ENCODE data around the gene MAD1L1.

DNA sequence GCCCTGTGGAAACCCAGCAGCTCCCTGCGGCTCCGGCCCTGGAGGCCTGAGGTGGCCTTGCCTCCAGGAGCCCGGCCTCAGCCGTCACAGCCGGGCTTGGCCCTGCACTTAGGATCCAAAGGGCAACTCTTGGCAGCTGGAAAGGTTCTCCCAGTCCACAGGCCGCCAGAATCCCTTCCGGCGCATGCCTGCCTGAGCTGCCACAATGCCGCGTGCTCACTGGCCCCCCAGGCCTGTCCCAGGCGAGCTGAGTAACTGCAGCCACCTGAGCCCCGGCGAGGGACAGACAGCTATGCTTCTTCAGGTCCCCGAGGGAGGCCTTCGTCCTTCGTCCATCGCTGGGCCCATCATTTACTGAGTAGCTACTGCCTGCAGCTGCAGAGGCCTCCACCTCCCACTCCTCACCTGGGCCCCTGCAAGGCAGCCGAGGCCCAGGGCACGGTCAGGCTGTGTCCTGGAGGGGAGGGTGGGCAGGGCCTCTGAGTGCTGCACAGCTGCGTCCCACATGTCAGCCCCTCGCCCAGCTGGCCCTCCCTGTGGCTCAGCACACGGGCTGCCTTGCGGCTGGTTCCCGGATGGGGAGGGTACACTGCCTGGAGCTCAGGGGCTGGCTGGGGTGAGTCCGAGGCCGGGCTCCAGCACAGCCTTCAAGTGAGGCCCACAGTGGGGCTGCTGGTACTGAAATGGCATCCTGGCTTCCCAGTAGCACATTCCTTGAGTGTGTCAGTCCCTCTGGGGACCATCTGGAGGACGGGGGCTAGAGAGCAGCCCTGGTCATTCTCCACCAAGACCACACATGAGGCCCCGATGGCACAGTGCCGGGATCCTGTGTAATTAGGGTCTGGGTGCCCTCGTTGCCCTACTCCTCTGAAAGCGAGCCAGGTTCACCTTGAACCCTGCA is 390.2 kb downstream of the MAD1L1 start:
- TF ChIP-seq, protein P1, sequence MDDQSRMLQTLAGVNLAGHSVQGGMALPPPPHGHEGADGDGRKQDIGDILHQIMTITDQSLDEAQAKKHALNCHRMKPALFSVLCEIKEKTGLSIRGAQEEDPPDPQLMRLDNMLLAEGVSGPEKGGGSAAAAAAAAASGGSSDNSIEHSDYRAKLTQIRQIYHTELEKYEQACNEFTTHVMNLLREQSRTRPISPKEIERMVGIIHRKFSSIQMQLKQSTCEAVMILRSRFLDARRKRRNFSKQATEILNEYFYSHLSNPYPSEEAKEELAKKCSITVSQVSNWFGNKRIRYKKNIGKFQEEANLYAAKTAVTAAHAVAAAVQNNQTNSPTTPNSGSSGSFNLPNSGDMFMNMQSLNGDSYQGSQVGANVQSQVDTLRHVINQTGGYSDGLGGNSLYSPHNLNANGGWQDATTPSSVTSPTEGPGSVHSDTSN (CRISPR knock-in tag; IDR thresholded peaks at IDR 0.05; ENCODE audit: borderline replicate concordance) = no peak
- TF ChIP-seq CREB1 (IDR thresholded peaks at IDR 0.05) = no peak
- TF ChIP-seq CREB1 (CRISPR knock-in tag; IDR thresholded peaks at IDR 0.05) = no peak
- TF ChIP-seq ZNF589 (CRISPR knock-in tag; conservative IDR thresholded peaks at IDR 0.05) = no peak
- no peak for TF ChIP-seq ADNP (CRISPR knock-in tag; IDR thresholded peaks at IDR 0.05)
- TF ChIP-seq JARID2 (CRISPR knock-in tag; IDR thresholded peaks at IDR 0.05; ENCODE audit: insufficient replicate concordance) = no peak
- no peak for TF ChIP-seq NR1H2 (CRISPR knock-in tag; IDR thresholded peaks at IDR 0.05; ENCODE audit: borderline replicate concordance, low read depth)
- TF ChIP-seq, protein P2, sequence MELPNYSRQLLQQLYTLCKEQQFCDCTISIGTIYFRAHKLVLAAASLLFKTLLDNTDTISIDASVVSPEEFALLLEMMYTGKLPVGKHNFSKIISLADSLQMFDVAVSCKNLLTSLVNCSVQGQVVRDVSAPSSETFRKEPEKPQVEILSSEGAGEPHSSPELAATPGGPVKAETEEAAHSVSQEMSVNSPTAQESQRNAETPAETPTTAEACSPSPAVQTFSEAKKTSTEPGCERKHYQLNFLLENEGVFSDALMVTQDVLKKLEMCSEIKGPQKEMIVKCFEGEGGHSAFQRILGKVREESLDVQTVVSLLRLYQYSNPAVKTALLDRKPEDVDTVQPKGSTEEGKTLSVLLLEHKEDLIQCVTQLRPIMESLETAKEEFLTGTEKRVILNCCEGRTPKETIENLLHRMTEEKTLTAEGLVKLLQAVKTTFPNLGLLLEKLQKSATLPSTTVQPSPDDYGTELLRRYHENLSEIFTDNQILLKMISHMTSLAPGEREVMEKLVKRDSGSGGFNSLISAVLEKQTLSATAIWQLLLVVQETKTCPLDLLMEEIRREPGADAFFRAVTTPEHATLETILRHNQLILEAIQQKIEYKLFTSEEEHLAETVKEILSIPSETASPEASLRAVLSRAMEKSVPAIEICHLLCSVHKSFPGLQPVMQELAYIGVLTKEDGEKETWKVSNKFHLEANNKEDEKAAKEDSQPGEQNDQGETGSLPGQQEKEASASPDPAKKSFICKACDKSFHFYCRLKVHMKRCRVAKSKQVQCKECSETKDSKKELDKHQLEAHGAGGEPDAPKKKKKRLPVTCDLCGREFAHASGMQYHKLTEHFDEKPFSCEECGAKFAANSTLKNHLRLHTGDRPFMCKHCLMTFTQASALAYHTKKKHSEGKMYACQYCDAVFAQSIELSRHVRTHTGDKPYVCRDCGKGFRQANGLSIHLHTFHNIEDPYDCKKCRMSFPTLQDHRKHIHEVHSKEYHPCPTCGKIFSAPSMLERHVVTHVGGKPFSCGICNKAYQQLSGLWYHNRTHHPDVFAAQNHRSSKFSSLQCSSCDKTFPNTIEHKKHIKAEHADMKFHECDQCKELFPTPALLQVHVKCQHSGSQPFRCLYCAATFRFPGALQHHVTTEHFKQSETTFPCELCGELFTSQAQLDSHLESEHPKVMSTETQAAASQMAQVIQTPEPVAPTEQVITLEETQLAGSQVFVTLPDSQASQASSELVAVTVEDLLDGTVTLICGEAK (IDR thresholded peaks at IDR 0.05) = no peak
- TF ChIP-seq, protein P2 (CRISPR knock-in tag; IDR thresholded peaks at IDR 0.05) = no peak; the same call in 1 of the 2 replicates
- no peak for TF ChIP-seq EZH2 (conservative IDR thresholded peaks at IDR 0.05; ENCODE audit: low read depth, low read length)
- no peak for TF ChIP-seq NFIC (IDR thresholded peaks at IDR 0.05; ENCODE audit: low read length)
- no peak for TF ChIP-seq RBM39 (IDR thresholded peaks at IDR 0.05; ENCODE audit: low read depth, low read length, poor library complexity, severe bottlenecking)
- no peak for TF ChIP-seq RFX5 (IDR thresholded peaks at IDR 0.05; ENCODE audit: low read depth, low read length)
- TF ChIP-seq JUNB (CRISPR knock-in tag; IDR thresholded peaks at IDR 0.05; ENCODE audit: borderline replicate concordance) = no peak
- TF ChIP-seq, protein P3, sequence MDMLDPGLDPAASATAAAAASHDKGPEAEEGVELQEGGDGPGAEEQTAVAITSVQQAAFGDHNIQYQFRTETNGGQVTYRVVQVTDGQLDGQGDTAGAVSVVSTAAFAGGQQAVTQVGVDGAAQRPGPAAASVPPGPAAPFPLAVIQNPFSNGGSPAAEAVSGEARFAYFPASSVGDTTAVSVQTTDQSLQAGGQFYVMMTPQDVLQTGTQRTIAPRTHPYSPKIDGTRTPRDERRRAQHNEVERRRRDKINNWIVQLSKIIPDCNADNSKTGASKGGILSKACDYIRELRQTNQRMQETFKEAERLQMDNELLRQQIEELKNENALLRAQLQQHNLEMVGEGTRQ (IDR thresholded peaks at IDR 0.05; ENCODE audit: low read depth, low read length) = no peak
- TF ChIP-seq, protein P3 (CRISPR knock-in tag; IDR thresholded peaks at IDR 0.05; ENCODE audit: borderline replicate concordance) = no peak
- TF ChIP-seq, protein P4, sequence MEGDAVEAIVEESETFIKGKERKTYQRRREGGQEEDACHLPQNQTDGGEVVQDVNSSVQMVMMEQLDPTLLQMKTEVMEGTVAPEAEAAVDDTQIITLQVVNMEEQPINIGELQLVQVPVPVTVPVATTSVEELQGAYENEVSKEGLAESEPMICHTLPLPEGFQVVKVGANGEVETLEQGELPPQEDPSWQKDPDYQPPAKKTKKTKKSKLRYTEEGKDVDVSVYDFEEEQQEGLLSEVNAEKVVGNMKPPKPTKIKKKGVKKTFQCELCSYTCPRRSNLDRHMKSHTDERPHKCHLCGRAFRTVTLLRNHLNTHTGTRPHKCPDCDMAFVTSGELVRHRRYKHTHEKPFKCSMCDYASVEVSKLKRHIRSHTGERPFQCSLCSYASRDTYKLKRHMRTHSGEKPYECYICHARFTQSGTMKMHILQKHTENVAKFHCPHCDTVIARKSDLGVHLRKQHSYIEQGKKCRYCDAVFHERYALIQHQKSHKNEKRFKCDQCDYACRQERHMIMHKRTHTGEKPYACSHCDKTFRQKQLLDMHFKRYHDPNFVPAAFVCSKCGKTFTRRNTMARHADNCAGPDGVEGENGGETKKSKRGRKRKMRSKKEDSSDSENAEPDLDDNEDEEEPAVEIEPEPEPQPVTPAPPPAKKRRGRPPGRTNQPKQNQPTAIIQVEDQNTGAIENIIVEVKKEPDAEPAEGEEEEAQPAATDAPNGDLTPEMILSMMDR (CRISPR knock-in tag; IDR thresholded peaks at IDR 0.05) = peak; percentile 60

All from HepG2 (cell line).